Measurements from ENCODE around the gene NUDT22. TPM values are rescaled to one million over a fixed set of nuclear protein-coding genes. Genes with fewer than 3 reads are reported as not detected.

NUDT22 gene
- total and polyA plus RNA-seq, 2 of the 8 experiments (the other 6 are each of a cell fraction or from before 2014, with no cell fraction given) = 43.4 to 69.0 TPM

GRCh38 chr11:64275031-64275800, 49.1 kb downstream of the NUDT22 start (continued):
- TF ChIP-seq POLR2AphosphoS5 (IDR thresholded peaks at IDR 0.05; ENCODE audit: low read depth, low read length) = no peak
- TF ChIP-seq ASH2L (IDR thresholded peaks at IDR 0.05; ENCODE audit: low read length) = no peak
- no peak for TF ChIP-seq ZNF274 (IDR thresholded peaks at IDR 0.05; ENCODE audit: borderline replicate concordance, extremely low read depth, low read length)
- no peak for TF ChIP-seq PHF8 (conservative IDR thresholded peaks at IDR 0.05; ENCODE audit: low read depth, low read length)
- TF ChIP-seq YY1 (IDR thresholded peaks at IDR 0.05; ENCODE audit: low read depth, low read length) = no peak

Measured in H1 (cell line).